Measurements from ENCODE around the gene RAB1B. TPM values are rescaled to one million over a fixed set of nuclear protein-coding genes. Genes with fewer than 3 reads are reported as not detected.

The RAB1B gene
- total and polyA plus RNA-seq, 4 donors, result 40.4 to 83.0 (median 51.3) TPM

GRCh38 chr11:66272596-66272995, 4.2 kb downstream of the RAB1B start:
- H3K4me3 ChIP-seq (ENCODE audit: low read depth in 1 of 3, low read length in 3 of 3), result no peak overlapping the region
- H3K4me1 ChIP-seq (ENCODE audit: control insufficient read depth in 4 of 4, insufficient read depth in 4 of 4, low read length in 3 of 4), result peaks cover 7 to 24% (median 19%) of the 10 kb centered on the region in 4 donors
- no peak for DNase-seq (ENCODE audit: low spot score)
- WGBS, result 87% methylated on average over 2 of the region's 2 CpGs
- H3K9ac ChIP-seq (ENCODE audit: low read depth in 1 of 2, low read length in 2 of 2), result no peak overlapping the region
- peaks cover 11 to 49% (median 32%) of the 10 kb centered on the region in 4 donors for H3K36me3 ChIP-seq (ENCODE audit: control insufficient read depth in 4 of 4, insufficient read depth in 3 of 4, low read depth in 1 of 4, low read length in 3 of 4)
- TF ChIP-seq REST (IDR thresholded peaks at IDR 0.05), result no peak
- no peak for TF ChIP-seq RXRA (IDR thresholded peaks at IDR 0.05)
- no peak for TF ChIP-seq FOXA2 (IDR thresholded peaks at IDR 0.05)
- no peak for TF ChIP-seq HNF4G (IDR thresholded peaks at IDR 0.05)
- TF ChIP-seq GABPA (IDR thresholded peaks at IDR 0.05 in 1 of 2, conservative IDR thresholded peaks at IDR 0.05 in 1 of 2), result no peak
- TF ChIP-seq NR2F2 (IDR thresholded peaks at IDR 0.05), result no peak
- TF ChIP-seq EGR1 (IDR thresholded peaks at IDR 0.05; ENCODE audit: low read depth in 2 of 2), result no peak
- no peak for TF ChIP-seq FOXA1 (IDR thresholded peaks at IDR 0.05)
- TF ChIP-seq CTCF (IDR thresholded peaks at IDR 0.05; ENCODE audit: low read depth, low read length, missing input control), result no peak
- no peak for TF ChIP-seq RAD21 (IDR thresholded peaks at IDR 0.05)
- TF ChIP-seq JUND (IDR thresholded peaks at IDR 0.05), result no peak
- no peak for TF ChIP-seq HNF4A (conservative IDR thresholded peaks at IDR 0.05)
- TF ChIP-seq ZBTB33 (IDR thresholded peaks at IDR 0.05), result no peak
- TF ChIP-seq SP1 (IDR thresholded peaks at IDR 0.05), result no peak
- TF ChIP-seq ATF3 (IDR thresholded peaks at IDR 0.05), result no peak
- no peak for TF ChIP-seq MAX (IDR thresholded peaks at IDR 0.05)
- no peak for TF ChIP-seq TAF1 (conservative IDR thresholded peaks at IDR 0.05)
- TF ChIP-seq YY1 (IDR thresholded peaks at IDR 0.05), result no peak
- no peak overlapping the region for H3K27ac ChIP-seq (ENCODE audit: low read depth in 1 of 2, low read length in 2 of 2)
- H3K9me3 ChIP-seq (ENCODE audit: control insufficient read depth in 4 of 4, low read length in 3 of 4), result no peaks in the 10 kb centered on the region
- no peaks in the 10 kb centered on the region for H3K27me3 ChIP-seq (ENCODE audit: control insufficient read depth in 4 of 4, insufficient read depth in 4 of 4, low read length in 3 of 4)
